ENCODE data around the gene CCL21. TPM values are rescaled to one million over a fixed set of nuclear protein-coding genes. Genes with fewer than 3 reads are reported as not detected.
"Not testable (repeated sequence)": the region's sequence is repeated elsewhere in the genome, so short reads cannot be mapped to it uniquely, and the experiment has no call there.

CCL21 gene
- total and polyA plus RNA-seq, 2 of the 13 experiments (the other 11 are each of a cell fraction or from before 2014, with no cell fraction given), result not detected

DNA sequence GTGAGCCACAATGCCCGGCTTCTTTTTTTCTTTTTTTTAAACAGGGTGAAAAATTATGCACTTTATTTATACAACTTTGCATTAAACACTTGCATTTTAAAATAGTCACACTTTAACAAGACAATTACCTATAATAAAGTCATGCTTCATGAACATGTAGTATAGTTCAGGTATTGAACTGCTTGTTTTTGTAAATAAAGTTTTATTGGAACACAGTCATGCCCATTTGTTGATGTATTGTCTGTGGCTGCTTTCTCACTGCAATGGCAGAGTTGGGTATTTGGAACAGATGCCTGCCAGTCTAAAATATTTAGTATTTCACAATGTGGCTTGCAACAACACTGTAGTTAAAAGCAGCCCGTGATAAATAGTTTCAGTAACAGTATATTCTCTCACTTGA lies 32.8 kb upstream of the CCL21 start (continued):
- TF ChIP-seq SMAD3 (CRISPR knock-in tag; IDR thresholded peaks at IDR 0.05), result no peak
- TF ChIP-seq TRIM24 (CRISPR knock-in tag; IDR thresholded peaks at IDR 0.05), result no peak
- no peak for TF ChIP-seq ZNF3 (CRISPR knock-in tag; IDR thresholded peaks at IDR 0.05)
- TF ChIP-seq HOXA7 (CRISPR knock-in tag; IDR thresholded peaks at IDR 0.05), result no peak

DNA sequence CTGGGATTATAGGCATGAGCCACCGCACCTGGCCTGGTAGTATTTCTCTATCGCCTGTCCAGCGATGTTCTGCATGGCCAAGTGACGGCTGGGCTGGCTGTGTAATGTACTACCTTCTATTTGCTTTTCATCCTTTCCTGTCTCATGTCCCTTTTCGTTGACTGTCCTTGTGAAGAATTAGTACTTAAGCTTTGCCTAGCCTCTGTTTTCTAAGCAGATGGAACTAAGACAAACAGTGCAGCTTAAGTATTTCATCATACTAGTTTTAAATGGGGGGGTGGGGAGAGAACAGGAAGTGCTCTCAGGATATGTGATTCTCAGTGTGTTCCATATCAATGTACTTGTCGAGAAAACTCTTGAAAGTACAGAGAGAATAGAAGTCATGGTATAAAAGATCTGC lies 31.7 kb upstream of the CCL21 start:
- Histone ChIP-seq H3K27me3 (ENCODE audit: control insufficient read depth in 1 of 2, insufficient read depth in 2 of 2, low read length in 2 of 2) (no peaks in the 10 kb centered on the region), H3K27ac (ENCODE audit: extremely low read length, insufficient read depth, low read length) (no peak overlapping the region), H3K9me3 (ENCODE audit: low read length) (no peaks in the 10 kb centered on the region), H3K79me2 (ENCODE audit: insufficient read depth, low read length) (no peaks in the 10 kb centered on the region), H3K4me2 (ENCODE audit: low read depth, low read length) (no peak overlapping the region), H4K20me1 (ENCODE audit: insufficient read depth, low read length) (no peaks in the 10 kb centered on the region), H3K4me1 (ENCODE audit: insufficient read depth, low read length) (no peaks in the 10 kb centered on the region; the same call in 1 of the 2 replicates), H3K9ac (ENCODE audit: insufficient read depth, low read depth, low read length) (no peak overlapping the region), H3K4me3 (replicated peaks in 1 of 3; ENCODE audit: insufficient read depth in 1 of 3, low read depth in 2 of 3, low read length in 3 of 3) (no peak overlapping the region), H2AFZ (ENCODE audit: low read length) (no peak overlapping the region), H3K36me3 (replicated peaks in 1 of 2; ENCODE audit: control insufficient read depth in 1 of 2, insufficient read depth in 2 of 2, low read length in 2 of 2) (no peaks in the 10 kb centered on the region)
- ChIA-PET POLR2A (no interaction called here), CTCF (ENCODE audit: low intra/inter-chr PET ratio, low total read pairs) (no interaction called here)
- in situ Hi-C loops (cut with HindIII; ENCODE audit: extremely low pct_ligation_motif_present, low pct_unique_long_range_greater_than_20kb), result no loop called here
- BruUV-seq (replicated peaks), result no TSS peak
- ATAC-seq, result no peak
- intact Hi-C loops (cut with micrococcal nuclease; ENCODE audit: unreplicated experiment), result no loop called here
- DNase-seq (ENCODE audit: low spot score), result no peak
- TF ChIP-seq SOX6 (IDR thresholded peaks at IDR 0.05), result no peak
- TF ChIP-seq SOX6 (CRISPR knock-in tag; IDR thresholded peaks at IDR 0.05), result no peak
- no peak for TF ChIP-seq HNRNPH1 (optimal IDR thresholded peaks at IDR 0.05; ENCODE audit: low read depth, low read length)
- TF ChIP-seq, protein P1, sequence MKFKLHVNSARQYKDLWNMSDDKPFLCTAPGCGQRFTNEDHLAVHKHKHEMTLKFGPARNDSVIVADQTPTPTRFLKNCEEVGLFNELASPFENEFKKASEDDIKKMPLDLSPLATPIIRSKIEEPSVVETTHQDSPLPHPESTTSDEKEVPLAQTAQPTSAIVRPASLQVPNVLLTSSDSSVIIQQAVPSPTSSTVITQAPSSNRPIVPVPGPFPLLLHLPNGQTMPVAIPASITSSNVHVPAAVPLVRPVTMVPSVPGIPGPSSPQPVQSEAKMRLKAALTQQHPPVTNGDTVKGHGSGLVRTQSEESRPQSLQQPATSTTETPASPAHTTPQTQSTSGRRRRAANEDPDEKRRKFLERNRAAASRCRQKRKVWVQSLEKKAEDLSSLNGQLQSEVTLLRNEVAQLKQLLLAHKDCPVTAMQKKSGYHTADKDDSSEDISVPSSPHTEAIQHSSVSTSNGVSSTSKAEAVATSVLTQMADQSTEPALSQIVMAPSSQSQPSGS (CRISPR knock-in tag; IDR thresholded peaks at IDR 0.05), result no peak
- no peak for TF ChIP-seq JDP2 (CRISPR knock-in tag; IDR thresholded peaks at IDR 0.05; ENCODE audit: borderline replicate concordance)
- TF ChIP-seq NR3C1 (CRISPR knock-in tag; IDR thresholded peaks at IDR 0.05), result no peak
- TF ChIP-seq ZNF530 (CRISPR knock-in tag; IDR thresholded peaks at IDR 0.05; ENCODE audit: low read depth), result no peak
- no peak for TF ChIP-seq ZNF263 (CRISPR knock-in tag; IDR thresholded peaks at IDR 0.05)
- no peak for TF ChIP-seq ATF1 (CRISPR knock-in tag; IDR thresholded peaks at IDR 0.05)
- 24% methylated on average over 6 of the region's 6 CpGs for WGBS (ENCODE audit: low lambda C conversion rate)
- FAIRE-seq, result no peak

DNA sequence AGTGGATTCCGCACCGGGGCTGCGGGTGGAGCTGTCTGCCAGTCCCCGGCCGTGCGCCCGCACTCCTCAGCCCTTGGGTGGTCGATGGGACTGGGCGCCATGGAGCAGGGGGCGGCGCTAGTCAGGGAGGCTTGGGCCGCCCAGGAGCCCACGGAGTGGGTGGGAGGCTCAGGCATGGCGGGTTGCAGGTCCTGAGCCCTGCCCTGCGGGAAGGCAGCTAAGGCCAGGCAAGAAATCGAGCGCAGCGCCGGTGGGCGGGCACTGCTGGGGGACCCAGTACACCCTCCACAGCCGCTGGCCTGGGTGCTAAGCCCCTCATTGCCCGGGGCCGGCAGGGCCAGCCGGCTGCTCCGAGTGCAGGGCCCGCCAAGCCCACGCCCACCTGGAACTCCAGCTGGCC lies 30.2 kb upstream of the CCL21 start:
- in situ Hi-C loops (cut with HindIII; ENCODE audit: extremely low pct_ligation_motif_present, low pct_unique_long_range_greater_than_20kb); H3K27me3 ChIP-seq (ENCODE audit: control insufficient read depth in 1 of 2, insufficient read depth in 2 of 2, low read length in 2 of 2); H3K9ac ChIP-seq (ENCODE audit: insufficient read depth, low read depth, low read length); ATAC-seq; DNase-seq (ENCODE audit: low spot score); H2AFZ ChIP-seq (ENCODE audit: low read length); H3K4me2 ChIP-seq (ENCODE audit: low read depth, low read length); POLR2A ChIA-PET; BruUV-seq (replicated peaks); FAIRE-seq; intact Hi-C loops (cut with micrococcal nuclease; ENCODE audit: unreplicated experiment); H3K4me1 ChIP-seq (ENCODE audit: insufficient read depth, low read length); H4K20me1 ChIP-seq (ENCODE audit: insufficient read depth, low read length); H3K4me3 ChIP-seq (replicated peaks in 1 of 3; ENCODE audit: insufficient read depth in 1 of 3, low read depth in 2 of 3, low read length in 3 of 3); H3K9me3 ChIP-seq (ENCODE audit: low read length); H3K36me3 ChIP-seq (replicated peaks in 1 of 2; ENCODE audit: control insufficient read depth in 1 of 2, insufficient read depth in 2 of 2, low read length in 2 of 2); H3K27ac ChIP-seq (ENCODE audit: extremely low read length, insufficient read depth, low read length); CTCF ChIA-PET (ENCODE audit: low intra/inter-chr PET ratio, low total read pairs); H3K79me2 ChIP-seq (ENCODE audit: insufficient read depth, low read length): not testable (repeated sequence)
- WGBS (ENCODE audit: low lambda C conversion rate), result 85% methylated on average over 4 of the region's 27 CpGs
